ENCODE data around the gene STRN.
A peak's percentile ranks its signal among the peaks of the same experiment; 100 is the strongest.
"Not testable (repeated sequence)": the region's sequence is repeated elsewhere in the genome, so short reads cannot be mapped to it uniquely, and the experiment has no call there.

STRN gene

GRCh38 chr2:36963734-36964133, 2.6 kb downstream of the STRN start:
- no peaks in the 10 kb centered on the region for H3K36me3 ChIP-seq (ENCODE audit: insufficient read depth, low read length)
- H3K4me1 ChIP-seq (ENCODE audit: control insufficient read depth, insufficient read depth, low read length, unreplicated experiment), result peaks cover 15% of the 10 kb centered on the region
- no peak overlapping the region for H3K27ac ChIP-seq (ENCODE audit: low read depth, low read length)
- H3K27me3 ChIP-seq (ENCODE audit: insufficient read depth, low read length), result no peaks in the 10 kb centered on the region
- peaks cover 42% of the 10 kb centered on the region for H3K79me2 ChIP-seq (ENCODE audit: control insufficient read depth, insufficient read depth, low read length, unreplicated experiment)
- no peak overlapping the region for H2AFZ ChIP-seq (ENCODE audit: low read length, unreplicated experiment)
- H3K4me3 ChIP-seq (ENCODE audit: low read depth, low read length), result no peak overlapping the region

- Histone ChIP-seq H3K27me3 (ENCODE audit: insufficient read depth, low read length) (no peaks in the 10 kb centered on the region), H3K27ac (ENCODE audit: low read depth, low read length) (no peak overlapping the region), H3K4me1 (ENCODE audit: control insufficient read depth, insufficient read depth, low read length, unreplicated experiment) (peaks cover 15% of the 10 kb centered on the region), H2AFZ (ENCODE audit: low read length, unreplicated experiment) (no peak overlapping the region), H3K4me3 (ENCODE audit: low read depth, low read length) (no peak overlapping the region), H3K79me2 (ENCODE audit: control insufficient read depth, insufficient read depth, low read length, unreplicated experiment) (peaks cover 48% of the 10 kb centered on the region), H3K36me3 (ENCODE audit: insufficient read depth, low read length) (no peaks in the 10 kb centered on the region)
Measured at GRCh38 chr2:36963106-36963505, 3.2 kb downstream of the STRN start.

- no peaks in the 10 kb centered on the region for H3K36me3 ChIP-seq (ENCODE audit: insufficient read depth, low read length)
- H3K4me1 ChIP-seq (ENCODE audit: control insufficient read depth, insufficient read depth, low read length, unreplicated experiment), result peaks cover 8% of the 10 kb centered on the region
- no peaks in the 10 kb centered on the region for H3K27me3 ChIP-seq (ENCODE audit: insufficient read depth, low read length)
- H3K27ac ChIP-seq (ENCODE audit: low read depth, low read length), result no peak overlapping the region
- no peak overlapping the region for H3K4me3 ChIP-seq (ENCODE audit: low read depth, low read length)
- no peak overlapping the region for H2AFZ ChIP-seq (ENCODE audit: low read length, unreplicated experiment)
- peaks cover 58% of the 10 kb centered on the region for H3K79me2 ChIP-seq (ENCODE audit: control insufficient read depth, insufficient read depth, low read length, unreplicated experiment)
Measured at GRCh38 chr2:36960773-36961172, 5.6 kb downstream of the STRN start.

GRCh38 chr2:36960005-36960675, 6.2 kb downstream of the STRN start:
- peaks cover 8% of the 10 kb centered on the region for H3K4me1 ChIP-seq (ENCODE audit: control insufficient read depth, insufficient read depth, low read length, unreplicated experiment)
- H3K4me3 ChIP-seq (ENCODE audit: low read depth, low read length), result no peak overlapping the region
- no peaks in the 10 kb centered on the region for H3K27me3 ChIP-seq (ENCODE audit: insufficient read depth, low read length)
- H3K36me3 ChIP-seq (ENCODE audit: insufficient read depth, low read length), result no peaks in the 10 kb centered on the region
- no peak overlapping the region for H2AFZ ChIP-seq (ENCODE audit: low read length, unreplicated experiment)
- H3K27ac ChIP-seq (ENCODE audit: low read depth, low read length), result no peak overlapping the region
- peaks cover 58% of the 10 kb centered on the region for H3K79me2 ChIP-seq (ENCODE audit: control insufficient read depth, insufficient read depth, low read length, unreplicated experiment)

GRCh38 chr2:36954977-36955607, 11.2 kb downstream of the STRN start:
- no peak overlapping the region for H3K27ac ChIP-seq (ENCODE audit: low read depth, low read length)
- H3K4me1 ChIP-seq (ENCODE audit: control insufficient read depth, insufficient read depth, low read length, unreplicated experiment), result peaks cover 12% of the 10 kb centered on the region
- H2AFZ ChIP-seq (ENCODE audit: low read length, unreplicated experiment), result no peak overlapping the region
- H3K4me3 ChIP-seq (ENCODE audit: low read depth, low read length), result no peak overlapping the region
- no peaks in the 10 kb centered on the region for H3K36me3 ChIP-seq (ENCODE audit: insufficient read depth, low read length)
- H3K27me3 ChIP-seq (ENCODE audit: insufficient read depth, low read length), result no peaks in the 10 kb centered on the region
- H3K79me2 ChIP-seq (ENCODE audit: control insufficient read depth, insufficient read depth, low read length, unreplicated experiment), result peaks cover 39% of the 10 kb centered on the region

- Histone ChIP-seq H3K27me3 (ENCODE audit: insufficient read depth, low read length) (no peaks in the 10 kb centered on the region), H2AFZ (ENCODE audit: low read length, unreplicated experiment) (no peak overlapping the region), H3K36me3 (ENCODE audit: insufficient read depth, low read length) (0 out of 2 replicates have a peak, but pooled peaks cover 2% of the 10 kb centered on the region), H3K4me3 (ENCODE audit: low read depth, low read length) (no peak overlapping the region), H3K27ac (ENCODE audit: low read depth, low read length) (no peak overlapping the region), H3K4me1 (ENCODE audit: control insufficient read depth, insufficient read depth, low read length, unreplicated experiment) (peaks cover 12% of the 10 kb centered on the region), H3K79me2 (ENCODE audit: control insufficient read depth, insufficient read depth, low read length, unreplicated experiment) (peaks cover 41% of the 10 kb centered on the region)
Measured at GRCh38 chr2:36952748-36953197, 13.6 kb downstream of the STRN start.

GRCh38 chr2:36951574-36951973, 14.8 kb downstream of the STRN start:
- H3K4me1 ChIP-seq (ENCODE audit: control insufficient read depth, insufficient read depth, low read length, unreplicated experiment), result peaks cover 12% of the 10 kb centered on the region
- H3K4me3 ChIP-seq (ENCODE audit: low read depth, low read length), result no peak overlapping the region
- H3K36me3 ChIP-seq (ENCODE audit: insufficient read depth, low read length), result 0 out of 2 replicates have a peak, but pooled peaks cover 2% of the 10 kb centered on the region
- peaks cover 36% of the 10 kb centered on the region for H3K79me2 ChIP-seq (ENCODE audit: control insufficient read depth, insufficient read depth, low read length, unreplicated experiment)
- no peak overlapping the region for H2AFZ ChIP-seq (ENCODE audit: low read length, unreplicated experiment)
- no peak overlapping the region for H3K27ac ChIP-seq (ENCODE audit: low read depth, low read length)
- H3K27me3 ChIP-seq (ENCODE audit: insufficient read depth, low read length), result no peaks in the 10 kb centered on the region

GRCh38 chr2:36951027-36951518, 15.3 kb downstream of the STRN start:
- no peak overlapping the region for H2AFZ ChIP-seq (ENCODE audit: low read length, unreplicated experiment)
- H3K79me2 ChIP-seq (ENCODE audit: control insufficient read depth, insufficient read depth, low read length, unreplicated experiment), result peaks cover 31% of the 10 kb centered on the region
- H3K27ac ChIP-seq (ENCODE audit: low read depth, low read length), result peak overlapping the region; percentile 11; the same call in 1 of the 2 replicates
- H3K4me3 ChIP-seq (ENCODE audit: low read depth, low read length), result no peak overlapping the region
- H3K36me3 ChIP-seq (ENCODE audit: insufficient read depth, low read length), result 0 out of 2 replicates have a peak, but pooled peaks cover 2% of the 10 kb centered on the region
- no peaks in the 10 kb centered on the region for H3K27me3 ChIP-seq (ENCODE audit: insufficient read depth, low read length)
- H3K4me1 ChIP-seq (ENCODE audit: control insufficient read depth, insufficient read depth, low read length, unreplicated experiment), result peaks cover 12% of the 10 kb centered on the region

- H3K79me2 ChIP-seq (ENCODE audit: control insufficient read depth, insufficient read depth, low read length, unreplicated experiment), result peaks cover 21% of the 10 kb centered on the region
- peaks cover 12% of the 10 kb centered on the region for H3K4me1 ChIP-seq (ENCODE audit: control insufficient read depth, insufficient read depth, low read length, unreplicated experiment)
- no peak overlapping the region for H3K27ac ChIP-seq (ENCODE audit: low read depth, low read length)
- no peaks in the 10 kb centered on the region for H3K27me3 ChIP-seq (ENCODE audit: insufficient read depth, low read length)
- 0 out of 2 replicates have a peak, but pooled peaks cover 2% of the 10 kb centered on the region for H3K36me3 ChIP-seq (ENCODE audit: insufficient read depth, low read length)
- no peak overlapping the region for H3K4me3 ChIP-seq (ENCODE audit: low read depth, low read length)
- no peak overlapping the region for H2AFZ ChIP-seq (ENCODE audit: low read length, unreplicated experiment)
Measured at GRCh38 chr2:36949845-36950244, 16.5 kb downstream of the STRN start.

- H3K4me1 ChIP-seq (ENCODE audit: control insufficient read depth, insufficient read depth, low read length, unreplicated experiment), result not testable (repeated sequence)
Measured at GRCh38 chr2:36945240-36945639, 21.1 kb downstream of the STRN start.

GRCh38 chr2:36941867-36942266, 24.5 kb downstream of the STRN start:
- Histone ChIP-seq H3K4me3 (ENCODE audit: low read depth, low read length) (no peak overlapping the region), H3K36me3 (ENCODE audit: insufficient read depth, low read length) (no peaks in the 10 kb centered on the region)

More at GRCh38 chr2:36945240-36945639, 21.1 kb downstream of the STRN start:
- not testable (repeated sequence) for H3K4me3 ChIP-seq (ENCODE audit: low read depth, low read length); H3K27ac ChIP-seq (ENCODE audit: low read depth, low read length); H2AFZ ChIP-seq (ENCODE audit: low read length, unreplicated experiment); H3K36me3 ChIP-seq (ENCODE audit: insufficient read depth, low read length); H3K27me3 ChIP-seq (ENCODE audit: insufficient read depth, low read length)
- H3K79me2 ChIP-seq (ENCODE audit: control insufficient read depth, insufficient read depth, low read length, unreplicated experiment), result peaks cover 15% of the 10 kb centered on the region

More at GRCh38 chr2:36941867-36942266, 24.5 kb downstream of the STRN start:
- Histone ChIP-seq H3K79me2 (ENCODE audit: control insufficient read depth, insufficient read depth, low read length, unreplicated experiment) (peaks cover 10% of the 10 kb centered on the region), H2AFZ (ENCODE audit: low read length, unreplicated experiment) (no peak overlapping the region), H3K27ac (ENCODE audit: low read depth, low read length) (no peak overlapping the region), H3K4me1 (ENCODE audit: control insufficient read depth, insufficient read depth, low read length, unreplicated experiment) (no peaks in the 10 kb centered on the region), H3K27me3 (ENCODE audit: insufficient read depth, low read length) (no peaks in the 10 kb centered on the region)

All from ACC112 (cell line).